Transverse colon (tissue), 4 donors: ENCODE measurements around the gene COL23A1. TPM values are rescaled to one million over a fixed set of nuclear protein-coding genes. Genes with fewer than 3 reads are reported as not detected.

ENCODE experiments used
- DNase-seq: peaks from one replicate; pipeline ENCODE4 v3.0.0-alpha.2; 2019
- H3K27ac ChIP-seq, 4 donors: fragments of 200-600 bp; sonication (generic); 2 replicates each; pipeline ENCODE4 v1.5.1; 2016 to 2018; ENCODE audit warnings: inconsistent platforms in 4 of 4
- H3K27me3 ChIP-seq: fragments of 200-600 bp; sonication (generic); 2 replicates; pipeline ENCODE4 v1.5.1; 2017; ENCODE audit warnings: inconsistent platforms
- H3K36me3 ChIP-seq, 4 donors: fragments of 200-600 bp; sonication (generic); 2 replicates each; pipeline ENCODE4 v1.5.1; 2017 to 2019; ENCODE audit warnings: inconsistent platforms in 4 of 4
- H3K4me1 ChIP-seq, 4 donors: fragments of 200-600 bp; sonication (generic); 2 replicates each; pipeline ENCODE4 v1.5.1; 2017 to 2020; ENCODE audit warnings: inconsistent platforms in 4 of 4
- H3K4me3 ChIP-seq, 4 donors: fragments of 200-600 bp; sonication (generic); 1 replicate in 1 of 4; 2 replicates in 3 of 4; pipeline versions ENCODE4 v1.5.1 to v1.6.1; 2017 to 2019; ENCODE audit warnings: inconsistent platforms in 4 of 4
- H3K9me3 ChIP-seq, 2 donors: fragments of 200-600 bp; sonication (generic); 2 replicates each; pipeline ENCODE4 v1.5.1; 2017 to 2019; ENCODE audit warnings: inconsistent platforms in 2 of 2
- EP300 ChIP-seq: sonication (generic); formaldehyde crosslinking; IDR thresholded peaks from one replicate; pipeline ENCODE4 v1.6.1; 2017; ENCODE audit warnings: antibody characterized with exemption, low read depth
- POLR2A ChIP-seq: fragments of 450-650 bp; IDR thresholded peaks from one replicate; pipeline ENCODE4 v1.6.1; 2016; ENCODE audit warnings: antibody characterized with exemption, mild to moderate bottlenecking, moderate library complexity
- POLR2AphosphoS5 ChIP-seq, 3 donors: sonication (generic); formaldehyde crosslinking; IDR thresholded peaks; one replicate each; pipeline ENCODE4 v1.6.1; 2016; ENCODE audit warnings: antibody characterized with exemption in 3 of 3
- WGBS, 2 donors: methylation state at CpG; one replicate each; pipeline ENCODE4 v1.1.5; 2018; ENCODE audit warnings: low coverage in 1 of 2; 5-methylcytosine and 5-hydroxymethylcytosine counted together
- in situ Hi-C, 4 donors: fragments of 200-750 bp; cut with MboI; loops; one replicate each; pipeline versions ENCODE4 v1.15.0 to v1.15.1; 2017; ENCODE audit warnings: low sequenced_read_pairs in 3 of 4, low pct_ligation_motif_present in 1 of 4, low pct_unique_long_range_greater_than_20kb in 1 of 4
- intact Hi-C: fragments of 100-400 bp; cut with DNase I; formaldehyde crosslinking; loops from one replicate; pipeline ENCODE4 v1.15.1; 2023; ENCODE audit warnings: low total_unique reads
- total RNA-seq, 4 donors: library from RNA; depleted of rRNA; stranded (reverse); fragments of >200 nt; gene quantifications; one replicate each; pipeline ENCODE4 v1.1.0, GENCODE V29; 2016
- TF ChIP-seq, protein P1 (sequence below), 5 experiments: fragments of 200-600 bp in 3 of 5; fragments of 450-650 bp in 2 of 5; sonication (generic) in 3 of 5; IDR thresholded peaks; 1 replicate in 2 of 5; 2 replicates in 3 of 5; pipeline ENCODE4 v1.5.1; 2016 to 2017; ENCODE audit warnings: antibody characterized with exemption in 5 of 5, inconsistent platforms in 3 of 5, mild to moderate bottlenecking in 2 of 5, moderate library complexity in 1 of 5

COL23A1 gene
- total RNA-seq, 4 donors from 2014 or later = 0.14 to 2.2 (median 1.4) TPM; not detected in 1

DNA sequence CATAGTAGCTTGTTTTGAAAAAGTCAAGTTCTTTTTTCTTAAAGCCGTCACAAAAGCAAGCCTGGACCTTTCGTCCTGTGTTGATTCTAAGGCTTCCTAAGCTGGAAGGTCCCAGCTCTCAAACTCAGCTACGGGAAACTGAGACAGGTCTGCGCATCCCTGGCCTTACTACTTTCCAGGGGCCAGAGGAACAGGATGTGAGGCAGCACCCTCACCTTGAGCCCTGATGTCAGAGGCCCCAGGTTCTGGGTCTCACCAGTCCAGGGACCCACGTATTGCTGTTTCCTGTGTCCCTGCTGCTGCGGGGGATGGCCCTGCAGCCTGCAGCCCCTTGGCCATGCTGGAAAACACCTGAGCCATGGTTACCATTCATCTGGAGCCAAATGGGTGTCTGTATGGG, 123.9 kb downstream of the COL23A1 start:
- no peaks in the 10 kb centered on the region for H3K27me3 ChIP-seq
- no peak for DNase-seq
- peaks cover 0 to 10% (median 3%) of the 10 kb centered on the region in 4 donors for H3K4me1 ChIP-seq
- in situ Hi-C loops (no loop called here), intact Hi-C loops (no loop called here)
- no peak overlapping the region for H3K27ac ChIP-seq
- TF ChIP-seq POLR2AphosphoS5 (IDR thresholded peaks at IDR 0.05) (no peak), POLR2A (no peak), EP300 (no peak)
- TF ChIP-seq, protein P1, sequence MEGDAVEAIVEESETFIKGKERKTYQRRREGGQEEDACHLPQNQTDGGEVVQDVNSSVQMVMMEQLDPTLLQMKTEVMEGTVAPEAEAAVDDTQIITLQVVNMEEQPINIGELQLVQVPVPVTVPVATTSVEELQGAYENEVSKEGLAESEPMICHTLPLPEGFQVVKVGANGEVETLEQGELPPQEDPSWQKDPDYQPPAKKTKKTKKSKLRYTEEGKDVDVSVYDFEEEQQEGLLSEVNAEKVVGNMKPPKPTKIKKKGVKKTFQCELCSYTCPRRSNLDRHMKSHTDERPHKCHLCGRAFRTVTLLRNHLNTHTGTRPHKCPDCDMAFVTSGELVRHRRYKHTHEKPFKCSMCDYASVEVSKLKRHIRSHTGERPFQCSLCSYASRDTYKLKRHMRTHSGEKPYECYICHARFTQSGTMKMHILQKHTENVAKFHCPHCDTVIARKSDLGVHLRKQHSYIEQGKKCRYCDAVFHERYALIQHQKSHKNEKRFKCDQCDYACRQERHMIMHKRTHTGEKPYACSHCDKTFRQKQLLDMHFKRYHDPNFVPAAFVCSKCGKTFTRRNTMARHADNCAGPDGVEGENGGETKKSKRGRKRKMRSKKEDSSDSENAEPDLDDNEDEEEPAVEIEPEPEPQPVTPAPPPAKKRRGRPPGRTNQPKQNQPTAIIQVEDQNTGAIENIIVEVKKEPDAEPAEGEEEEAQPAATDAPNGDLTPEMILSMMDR (IDR thresholded peaks at IDR 0.05) = no peak
- 94% methylated on average over 6 of the region's 6 CpGs; no CpG with 5 or more reads in 1 of the 2 donors for WGBS, 2 donors
- H3K36me3 ChIP-seq = no peaks in the 10 kb centered on the region
- H3K4me3 ChIP-seq = no peak overlapping the region
- H3K9me3 ChIP-seq = no peaks in the 10 kb centered on the region

DNA sequence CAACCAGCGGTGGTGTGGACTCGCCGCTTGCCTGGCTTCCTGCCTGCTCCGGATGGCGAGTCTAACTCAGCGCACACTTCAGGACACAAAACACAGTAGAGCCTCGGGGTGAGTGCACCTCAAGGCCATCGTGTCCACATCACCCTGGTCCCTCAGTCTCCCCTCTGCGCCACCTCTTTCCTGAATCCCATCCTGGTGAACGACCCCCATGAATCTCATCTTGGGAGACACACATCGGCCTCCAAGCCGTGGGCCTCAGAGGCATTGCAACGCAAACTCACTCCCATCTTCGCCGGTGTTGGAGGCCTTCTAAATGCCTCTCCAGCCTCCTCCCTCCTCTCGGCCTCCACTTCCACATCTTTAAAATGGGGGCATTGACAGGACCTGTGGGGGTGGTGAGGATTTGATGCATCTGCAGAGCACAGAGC, 124.3 kb downstream of the COL23A1 start:
- Histone ChIP-seq H3K9me3 (no peaks in the 10 kb centered on the region), H3K36me3 (no peaks in the 10 kb centered on the region), H3K4me1 (peaks cover 0 to 14% (median 3%) of the 10 kb centered on the region in 4 donors), H3K27me3 (no peaks in the 10 kb centered on the region), H3K27ac (no peak overlapping the region), H3K4me3 (no peak overlapping the region)
- 95 to 98% methylated on average over 9 to 16 of the region's 16 CpGs for whole genome bisulfite sequencing, 2 donors
- in situ Hi-C loops (no loop called here), intact Hi-C loops (no loop called here)
- DNase-seq = no peak
- TF ChIP-seq POLR2A = no peak
- no peak for TF ChIP-seq EP300
- TF ChIP-seq, protein P1 (IDR thresholded peaks at IDR 0.05) = no peak
- TF ChIP-seq POLR2AphosphoS5 (IDR thresholded peaks at IDR 0.05) = no peak

DNA sequence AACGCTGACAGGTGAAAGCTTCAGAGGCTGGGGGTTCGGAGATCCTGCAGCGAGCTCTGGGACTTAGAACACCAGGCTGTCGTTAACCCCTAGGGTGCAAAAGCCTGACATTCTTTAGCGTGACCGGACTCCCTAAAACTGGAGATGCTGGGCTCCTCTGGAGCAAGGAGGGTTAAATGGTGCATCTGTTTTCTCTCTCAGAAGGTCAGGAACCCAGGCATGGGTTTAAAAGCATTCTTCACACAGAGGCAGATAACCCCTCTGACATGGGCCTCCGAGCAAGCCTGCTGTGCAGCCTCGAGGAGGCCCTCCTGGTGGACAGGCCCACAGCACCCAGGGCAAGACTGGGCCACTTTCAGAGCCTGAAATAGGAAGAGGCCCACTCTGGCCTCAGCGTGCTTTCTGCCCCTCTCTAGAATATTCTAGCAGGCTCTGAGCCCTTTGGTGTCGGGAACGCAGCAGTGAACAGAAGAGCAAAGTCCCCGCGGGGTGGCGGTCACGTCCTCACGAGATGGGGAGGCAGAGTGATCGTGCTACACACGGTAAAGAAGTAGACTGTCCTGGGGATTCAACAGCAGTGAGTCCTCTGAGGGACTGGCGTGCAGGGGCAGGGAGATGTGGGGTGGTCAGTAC, 124.8 kb downstream of the COL23A1 start:
- H3K4me3 ChIP-seq = no peak overlapping the region
- TF ChIP-seq EP300 = no peak
- TF ChIP-seq, protein P1 (IDR thresholded peaks at IDR 0.05) = no peak
- no peak for TF ChIP-seq POLR2A
- TF ChIP-seq POLR2AphosphoS5 (IDR thresholded peaks at IDR 0.05) = no peak
- no peaks in the 10 kb centered on the region for H3K27me3 ChIP-seq
- in situ Hi-C loops = no loop called here
- no peaks in the 10 kb centered on the region for H3K36me3 ChIP-seq
- 56 to 88% methylated on average over 3 to 19 of the region's 19 CpGs for WGBS, 2 donors
- no peak for DNase-seq
- intact Hi-C loops = no loop called here
- H3K9me3 ChIP-seq = no peaks in the 10 kb centered on the region
- peaks cover 0 to 18% (median 3%) of the 10 kb centered on the region in 4 donors for H3K4me1 ChIP-seq
- H3K27ac ChIP-seq = no peak overlapping the region

DNA sequence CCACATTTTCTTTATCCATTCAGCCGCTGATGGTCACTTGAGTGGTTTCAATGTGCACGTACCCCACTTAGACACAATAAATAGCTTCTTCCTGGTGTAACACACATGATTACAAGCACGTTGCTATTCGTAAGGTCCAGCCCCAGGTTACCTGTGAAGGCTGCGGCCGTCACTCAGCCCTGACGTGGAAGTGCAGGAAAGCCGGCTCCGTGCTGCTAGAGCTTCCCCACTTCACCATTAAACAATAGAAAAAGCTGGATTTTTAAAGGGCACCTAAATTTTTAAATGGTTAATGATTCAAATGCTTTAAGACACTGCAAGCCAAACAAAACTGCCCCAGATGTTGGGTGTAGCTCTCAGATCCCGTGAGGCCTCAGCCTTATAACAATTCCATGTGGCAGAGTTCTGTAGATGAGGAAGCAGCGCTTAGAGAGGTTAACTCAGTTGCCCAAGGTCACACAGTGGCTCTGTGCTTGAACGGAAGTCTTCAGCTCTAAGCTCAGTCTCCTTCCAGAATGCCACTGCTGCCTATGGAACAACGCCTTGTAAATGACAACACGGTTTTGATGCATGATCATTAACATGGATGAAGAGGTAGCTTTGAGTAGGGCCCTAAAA, 125.7 kb downstream of the COL23A1 start:
- H3K4me1 ChIP-seq = peaks cover 0 to 18% (median 3%) of the 10 kb centered on the region in 4 donors
- no peaks in the 10 kb centered on the region for H3K9me3 ChIP-seq
- no peaks in the 10 kb centered on the region for H3K27me3 ChIP-seq
- in situ Hi-C loops (no loop called here), intact Hi-C loops (no loop called here)
- no peak overlapping the region for H3K27ac ChIP-seq
- DNase-seq = no peak
- 75 to 80% methylated on average over 1 to 14 of the region's 14 CpGs for WGBS, 2 donors
- TF ChIP-seq POLR2A = no peak
- TF ChIP-seq, protein P1 (IDR thresholded peaks at IDR 0.05) = no peak
- TF ChIP-seq EP300 = no peak
- TF ChIP-seq POLR2AphosphoS5 (IDR thresholded peaks at IDR 0.05) = no peak
- no peak overlapping the region for H3K4me3 ChIP-seq
- no peaks in the 10 kb centered on the region for H3K36me3 ChIP-seq
